Fibroblast of skin of left quadriceps (primary cell): Measurements from ENCODE around the gene CLEC12A.
"Not testable (repeated sequence)": the region's sequence is repeated elsewhere in the genome, so short reads cannot be mapped to it uniquely, and the experiment has no call there.

ENCODE experiments used
- DNase-seq, 2 experiments: peaks; one replicate each; pipeline ENCODE4 v3.0.0-alpha.2; 2013; ENCODE audit warnings: low read depth in 2 of 2

CLEC12A gene

GRCh38 chr12:9969673-9970072 is 1.5 kb upstream of the CLEC12A start:
- no peak for DNase-seq

- no peak for DNase-seq
Measured at GRCh38 chr12:9973949-9974348, 2.7 kb downstream of the CLEC12A start.

DNA sequence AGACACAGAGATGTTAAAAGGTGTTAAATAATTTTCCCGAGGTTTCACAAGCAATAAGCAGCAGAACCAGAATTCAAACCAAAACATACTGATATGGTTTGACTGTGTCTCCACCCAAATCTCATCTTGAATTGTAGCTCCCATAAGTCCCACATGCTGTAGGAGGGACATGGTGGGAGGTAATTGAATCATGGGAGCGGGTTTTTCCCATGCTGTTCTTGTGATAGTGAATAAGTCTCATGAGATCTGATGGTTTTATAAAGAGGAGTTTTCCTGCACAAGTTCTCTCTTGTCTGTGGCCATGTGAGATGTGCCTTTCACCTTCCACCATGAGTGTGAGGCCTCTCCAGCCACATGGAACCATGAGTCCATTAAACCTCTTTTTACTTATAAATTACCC is 3.5 kb downstream of the CLEC12A start:
- DNase-seq, result not testable (repeated sequence)

DNA sequence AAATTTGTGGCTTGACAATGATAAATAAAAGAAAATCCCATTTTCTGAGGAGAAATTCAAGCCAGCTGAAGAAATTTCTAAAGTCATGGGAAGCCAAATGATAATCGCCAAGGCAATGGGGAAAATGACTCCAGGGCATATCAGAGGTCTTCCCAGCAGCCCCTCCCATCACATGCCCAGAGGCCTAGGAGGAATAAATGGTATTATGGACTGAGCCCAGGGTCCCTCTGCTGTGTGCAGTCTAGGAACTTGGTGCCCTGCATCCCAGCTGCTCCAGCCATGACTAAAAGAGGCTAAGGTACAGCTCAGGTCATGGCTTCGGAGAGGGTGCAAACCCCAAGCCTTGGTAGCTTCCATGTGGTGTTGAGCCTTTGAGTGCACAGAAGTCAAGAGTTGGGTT is 4.4 kb downstream of the CLEC12A start:
- no peak for DNase-seq

GRCh38 chr12:9976626-9977025 is 5.4 kb downstream of the CLEC12A start:
- DNase-seq, result not testable (repeated sequence)

DNA sequence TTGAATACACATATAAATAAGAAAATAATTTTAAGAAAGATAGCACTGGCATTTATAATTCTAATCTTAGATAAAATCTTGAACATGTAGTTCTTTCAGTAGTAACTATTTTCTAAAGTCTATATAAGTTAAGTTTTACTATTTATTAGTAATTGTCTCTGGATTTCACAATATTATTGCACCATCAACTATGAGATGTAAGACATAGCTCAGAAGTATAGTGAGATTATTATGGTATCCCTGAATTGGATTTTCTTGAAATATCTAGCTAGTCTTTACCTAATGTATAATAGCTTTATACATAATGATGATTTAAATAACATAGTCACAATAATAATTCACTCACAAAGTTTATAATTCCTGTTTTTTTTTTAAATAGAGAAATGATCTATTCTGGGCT is 6.7 kb downstream of the CLEC12A start:
- no peak for DNase-seq

DNA sequence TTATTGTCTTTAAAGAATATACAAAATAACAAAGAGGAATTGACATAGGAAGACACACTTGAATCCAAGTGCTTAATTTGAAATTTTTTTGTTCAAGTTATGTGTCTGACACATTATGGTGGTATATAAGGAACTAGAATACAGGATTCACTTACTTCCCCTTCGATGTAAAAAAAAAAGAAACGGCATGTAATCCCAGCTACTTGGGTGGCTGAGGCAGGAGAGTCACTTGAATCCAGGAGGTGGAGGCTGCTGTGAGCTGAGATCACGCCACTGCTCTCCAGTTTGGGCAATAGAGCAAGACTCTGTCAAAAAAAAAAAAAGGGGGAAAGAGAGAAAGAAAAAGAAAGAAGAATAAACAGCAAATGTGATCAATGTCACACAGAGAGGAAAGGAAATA is 8.9 kb downstream of the CLEC12A start:
- no peak for DNase-seq

DNA sequence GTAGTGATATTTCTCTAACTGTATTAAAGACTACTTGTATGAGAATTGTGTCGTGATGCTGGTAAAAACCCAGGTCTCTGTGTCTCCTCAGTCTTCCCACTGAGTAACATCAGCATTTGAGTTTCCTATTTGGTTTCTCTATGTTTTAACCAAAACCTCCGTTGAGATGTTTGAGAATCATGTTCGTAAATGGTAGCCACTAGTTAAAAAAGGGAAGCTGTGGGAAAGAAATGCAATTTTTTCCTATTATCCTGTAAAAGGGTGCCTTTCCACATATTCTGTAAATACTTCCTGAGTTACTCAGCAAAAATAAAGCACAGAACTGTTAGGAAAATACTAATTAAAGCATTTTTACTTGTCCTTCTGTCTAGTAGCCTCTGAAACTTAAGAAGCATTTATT is 20.7 kb downstream of the CLEC12A start:
- DNase-seq, result no peak

DNA sequence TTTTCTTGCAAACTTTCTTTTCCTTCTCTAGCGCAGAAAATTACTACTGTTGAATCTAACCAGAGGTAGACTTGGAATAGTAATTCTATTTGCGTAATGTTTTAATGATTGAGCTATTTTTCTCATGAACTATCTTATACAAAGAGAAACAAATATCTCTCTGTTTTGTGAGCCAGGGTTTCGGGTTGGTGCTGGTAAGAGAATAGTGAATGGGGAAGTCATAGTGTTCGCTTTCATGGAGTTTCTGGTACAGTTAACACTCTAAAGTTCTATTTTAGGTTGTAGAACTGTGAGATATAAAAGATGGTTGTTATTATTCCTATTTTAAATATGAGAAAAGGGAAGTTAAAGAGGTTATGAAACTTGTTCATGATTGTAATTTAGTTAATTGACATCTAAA is 21.1 kb downstream of the CLEC12A start:
- no peak for DNase-seq

- DNase-seq, result no peak
Measured at GRCh38 chr12:9999016-9999415, 27.8 kb downstream of the CLEC12A start, which contains the start of gene CLEC1B. Gene CLEC1B, minus strand, starts transcription at chr12:9999121. Its CDS starts 21 bp downstream, at chr12:9999100.

GRCh38 chr12:10001171-10001776 is 30.1 kb downstream of the CLEC12A start:
- no peak for DNase-seq

GRCh38 chr12:10012630-10013330 is 41.6 kb downstream of the CLEC12A start:
- DNase-seq, result no peak

GRCh38 chr12:10015450-10015849 is 44.2 kb downstream of the CLEC12A start:
- DNase-seq, result no peak

DNA sequence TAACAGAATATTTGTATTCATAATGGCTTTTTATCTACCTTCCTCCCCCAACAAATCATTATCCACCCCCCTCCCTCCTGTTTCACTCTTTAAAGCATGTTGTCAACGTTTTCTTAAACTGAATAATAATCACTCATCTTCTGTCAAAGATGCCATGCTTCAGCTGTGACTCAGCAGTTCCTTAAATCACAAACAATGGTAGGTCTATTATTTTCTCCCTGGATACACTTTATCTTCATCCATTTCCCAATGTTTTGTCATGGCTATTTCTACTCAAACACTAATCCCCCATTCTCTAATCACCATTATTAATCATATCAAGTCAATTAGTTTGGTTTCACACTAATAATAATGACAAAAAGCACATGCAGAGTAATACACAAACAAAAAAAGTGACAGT is 45.7 kb downstream of the CLEC12A start:
- DNase-seq, result no peak

- DNase-seq, result no peak
Measured at GRCh38 chr12:10018386-10018785, 47.2 kb downstream of the CLEC12A start.

DNA sequence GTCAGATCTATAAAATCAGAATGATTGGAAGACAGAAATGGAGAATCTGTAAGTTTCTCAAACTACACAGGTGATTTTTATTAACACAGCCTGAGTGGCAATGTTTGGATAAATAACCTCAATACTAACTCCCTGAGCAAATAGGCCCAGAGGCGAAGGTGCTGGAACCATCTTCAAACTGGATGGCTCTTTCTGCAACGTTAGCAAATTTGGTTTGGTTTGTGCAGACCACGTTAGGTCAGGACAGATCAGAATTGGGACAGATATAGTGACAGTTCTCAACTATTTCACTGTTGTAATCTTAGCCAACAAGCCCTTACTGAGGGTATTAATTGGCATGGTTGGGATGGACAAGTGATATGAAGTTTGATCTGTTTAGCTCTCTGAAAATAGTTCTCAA is 50.1 kb downstream of the CLEC12A start:
- DNase-seq, result no peak

GRCh38 chr12:10025236-10025635 is 54.0 kb downstream of the CLEC12A start:
- DNase-seq, result no peak

DNA sequence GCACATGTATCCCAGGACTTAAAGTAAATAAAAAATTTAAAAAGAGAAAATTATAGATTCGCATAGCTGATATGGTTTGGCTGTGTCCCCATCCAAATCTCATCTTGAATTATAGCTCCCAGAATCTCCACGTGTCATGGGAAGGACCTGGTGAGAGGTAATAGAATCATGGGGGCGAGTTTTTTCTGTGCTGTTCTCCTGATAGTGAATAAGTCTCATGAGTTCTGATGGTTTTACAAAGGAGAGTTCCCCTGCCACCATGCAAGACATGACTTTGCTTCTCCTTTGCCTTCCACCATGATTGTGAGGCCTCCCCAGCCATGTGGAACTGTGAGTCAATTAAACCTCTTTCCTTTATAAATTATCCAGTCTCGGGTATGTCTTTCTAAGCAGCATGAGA is 55.5 kb downstream of the CLEC12A start:
- not testable (repeated sequence) for DNase-seq

GRCh38 chr12:10027311-10027710 is 56.1 kb downstream of the CLEC12A start:
- no peak for DNase-seq

- no peak for DNase-seq
Measured at GRCh38 chr12:10027721-10028120, 56.5 kb downstream of the CLEC12A start.

DNA sequence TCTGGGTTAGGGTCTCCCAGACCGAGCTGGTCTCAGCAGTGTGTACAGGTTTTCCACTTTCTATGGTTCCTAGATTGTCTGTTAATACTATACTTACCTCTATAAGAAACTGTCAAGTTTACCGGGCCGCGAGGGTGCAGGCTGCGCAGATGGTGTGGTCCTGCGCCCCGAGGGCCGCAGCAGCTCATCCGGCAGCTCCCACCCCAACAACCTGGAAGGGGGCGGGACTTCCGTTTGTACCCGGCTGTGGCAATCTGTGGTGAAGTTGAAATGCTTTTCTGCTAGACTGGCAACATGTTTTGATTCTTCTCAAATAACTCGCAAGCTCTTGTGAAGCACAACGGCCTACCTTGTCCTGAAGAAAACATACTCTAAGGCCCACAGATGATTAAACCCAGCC is 59.2 kb downstream of the CLEC12A start, which contains the start of gene CLEC9A:
TSS of gene CLEC9A (plus strand) at position 237 of the 400 bp plus-strand sequence. CDS start 22,006 bp downstream, outside the sequence.
- DNase-seq, result no peak

DNA sequence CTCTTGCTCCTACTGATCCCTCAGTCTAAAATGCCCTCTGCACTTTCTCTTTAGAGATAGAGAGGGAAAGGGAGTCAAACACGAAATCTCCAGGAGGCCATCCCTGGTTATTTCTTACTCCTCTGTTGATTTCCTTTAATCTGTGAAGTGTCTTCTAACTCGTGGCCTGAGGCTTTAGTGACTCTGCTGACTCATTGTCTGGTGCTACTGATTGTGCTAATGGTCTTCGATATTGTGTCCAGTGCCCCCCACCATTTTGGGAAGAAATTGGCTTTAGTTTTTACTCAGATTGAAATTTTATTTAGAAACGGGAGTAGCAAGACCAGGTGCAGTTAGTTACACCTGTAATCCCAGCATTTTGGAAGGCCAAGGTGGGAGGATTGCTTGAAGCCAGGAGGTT is 60.1 kb downstream of the CLEC12A start:
- no peak for DNase-seq

DNA sequence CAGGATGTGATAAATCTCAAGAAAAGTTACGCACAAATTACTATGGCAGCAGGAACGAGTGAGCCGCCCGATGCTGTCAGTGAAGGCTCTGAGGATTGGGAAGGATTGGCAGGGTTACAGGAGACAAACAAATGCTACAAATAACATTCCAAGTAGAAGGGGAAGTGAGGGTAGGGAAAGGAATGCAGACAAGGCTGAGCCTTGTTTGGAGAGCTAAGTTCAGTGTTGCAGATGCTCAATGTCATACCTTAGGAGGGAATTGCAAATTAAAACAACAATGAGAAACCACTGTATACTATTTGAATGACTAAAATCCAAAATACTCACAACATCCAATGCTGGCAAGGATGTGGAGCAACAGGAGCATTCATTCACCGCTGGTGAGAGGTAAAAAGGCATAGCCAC is 60.6 kb downstream of the CLEC12A start:
- DNase-seq, result peak; percentile 70 to 71
